GM19455 (cell line): ENCODE measurements around the gene TBX6.

Source experiments
- ATAC-seq: cut with Tn5 transposase; IDR thresholded peaks from one replicate; pipeline ENCODE4 v1.9.1; 2021; ENCODE audit not compliant: unreplicated experiment

The TBX6 gene

DNA sequence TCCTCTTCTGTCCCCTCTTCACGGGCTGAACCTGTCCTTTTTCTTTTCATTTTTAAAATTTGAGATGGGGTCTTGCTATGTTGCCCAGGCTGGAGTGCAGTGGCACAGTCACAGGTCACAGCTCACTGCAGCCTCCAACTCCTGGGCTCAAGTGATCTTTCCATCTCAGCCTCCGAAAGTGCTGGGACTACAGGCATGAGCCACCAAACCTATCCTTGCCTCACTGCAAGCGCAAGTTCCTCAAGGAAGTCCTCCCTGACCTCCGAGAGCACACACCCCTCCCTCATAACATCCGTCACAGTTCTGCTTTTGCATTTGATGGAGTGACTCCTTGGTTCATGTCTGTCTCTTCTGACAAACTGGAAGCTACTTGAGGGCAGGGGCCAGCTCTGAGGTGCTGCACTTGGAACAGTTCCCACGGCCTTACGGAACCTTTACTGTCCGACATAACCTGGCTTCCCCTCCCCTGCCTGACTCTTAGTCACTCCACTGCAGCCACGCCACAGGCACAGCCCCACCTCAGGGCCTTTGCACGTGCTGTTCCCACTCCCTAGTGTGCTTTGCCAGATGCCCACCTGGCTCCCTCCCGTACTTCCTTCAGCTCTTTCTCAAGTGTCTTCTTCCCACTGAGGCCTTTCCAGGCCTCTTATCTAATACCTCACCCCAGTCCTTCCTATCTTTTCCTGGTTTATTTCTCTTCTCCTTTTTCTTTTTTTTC is 4.4 kb downstream of the TBX6 start:
- no peak for ATAC-seq

DNA sequence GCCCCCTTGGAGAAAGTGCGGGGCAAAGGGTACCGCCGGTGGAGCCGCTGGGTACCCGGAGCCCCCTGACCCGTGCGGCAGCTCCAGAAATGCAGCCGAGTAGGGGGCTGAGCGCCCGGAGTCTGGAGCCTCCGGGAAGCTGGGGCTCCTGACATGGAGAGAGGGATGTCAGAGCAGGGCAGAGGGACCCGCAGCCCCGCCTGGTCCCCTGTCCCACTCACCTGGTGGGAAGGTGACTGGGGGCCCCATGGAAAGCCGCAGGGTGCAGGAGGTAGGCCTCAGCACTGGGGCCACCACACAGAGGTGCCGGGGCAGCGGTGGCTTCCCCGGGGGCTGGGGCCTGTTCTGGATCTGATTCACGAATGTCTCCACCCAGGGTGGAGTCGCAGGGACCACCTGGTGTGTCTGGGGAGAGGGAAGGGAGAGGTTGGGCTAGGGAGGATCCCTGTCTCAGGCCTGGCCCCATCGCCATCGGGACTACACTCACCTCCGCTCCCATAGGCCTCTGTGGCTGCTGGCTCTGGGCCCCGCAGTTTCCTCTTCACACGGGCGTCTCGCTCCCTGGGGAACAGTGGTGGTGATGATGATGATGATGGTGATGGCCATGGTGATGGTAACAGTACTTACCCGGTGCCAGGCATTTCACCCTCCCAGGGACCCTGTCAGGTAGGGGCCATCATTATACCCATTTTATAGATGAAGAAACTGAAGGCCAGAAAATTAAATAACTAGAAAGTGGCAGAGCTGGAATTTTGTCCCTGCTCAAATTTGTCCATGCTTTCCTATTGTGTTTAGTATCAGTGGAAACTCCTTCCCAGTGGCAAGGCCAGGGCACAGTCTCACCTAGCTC is 5.2 kb downstream of the TBX6 start:
- no peak for ATAC-seq

DNA sequence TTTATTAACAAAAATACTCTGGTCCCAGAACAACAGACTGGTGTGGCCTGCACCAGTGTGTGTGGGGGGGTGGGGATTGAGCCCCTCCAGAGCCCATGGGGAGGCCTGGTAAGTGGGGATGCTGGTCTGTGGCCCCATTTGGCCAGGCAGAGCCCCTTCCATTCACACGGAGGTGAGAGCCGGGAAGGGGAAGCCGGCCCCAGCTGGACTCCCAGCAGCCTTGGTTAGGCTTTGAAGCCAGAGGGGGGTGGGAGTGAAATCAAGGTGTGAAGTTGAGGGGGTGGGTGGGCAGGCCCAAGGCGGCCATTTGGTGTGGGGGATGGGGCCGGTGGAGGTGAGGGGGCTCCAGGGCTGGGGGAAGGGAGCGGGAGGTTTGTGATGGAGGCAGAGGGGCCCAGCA is 5.9 kb downstream of the TBX6 start:
- ATAC-seq = no peak

DNA sequence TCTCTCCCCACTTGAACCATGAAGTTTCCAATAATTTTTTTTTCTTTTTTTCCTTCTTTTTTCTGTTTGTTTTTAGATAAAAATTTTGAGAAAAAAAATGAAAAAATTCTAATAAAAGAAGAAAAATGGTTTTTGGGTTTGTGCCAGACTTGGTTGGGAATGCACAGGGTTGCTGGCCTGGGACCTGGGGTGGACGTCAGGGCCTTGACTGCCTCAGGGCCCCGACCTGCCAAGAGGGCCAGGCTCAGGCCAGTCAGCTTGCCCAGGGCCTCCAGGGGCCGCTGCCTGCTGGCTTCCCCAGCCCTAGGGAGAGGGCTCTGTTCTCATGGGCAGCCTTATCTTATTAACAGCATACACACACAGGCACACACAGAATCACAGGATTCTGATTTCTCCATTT is 6.5 kb downstream of the TBX6 start:
- no peak for ATAC-seq

DNA sequence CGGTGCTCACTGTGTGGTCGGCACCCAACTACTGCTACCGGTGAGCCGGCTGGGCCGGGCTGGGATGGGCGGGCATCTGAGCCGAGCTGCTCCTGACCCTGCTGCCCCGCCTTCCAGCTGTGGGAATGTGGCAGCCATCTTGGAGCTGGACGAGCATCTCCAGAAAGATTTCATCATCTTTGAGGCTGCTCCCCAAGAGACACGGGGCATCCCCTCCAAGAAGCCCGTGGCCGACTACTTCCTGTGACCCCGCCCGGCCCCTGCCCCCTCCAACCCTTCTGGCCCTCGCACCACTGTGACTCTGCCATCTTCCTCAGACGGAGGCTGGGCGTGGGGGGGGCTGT is 6.9 kb downstream of the TBX6 start:
- no peak for ATAC-seq

DNA sequence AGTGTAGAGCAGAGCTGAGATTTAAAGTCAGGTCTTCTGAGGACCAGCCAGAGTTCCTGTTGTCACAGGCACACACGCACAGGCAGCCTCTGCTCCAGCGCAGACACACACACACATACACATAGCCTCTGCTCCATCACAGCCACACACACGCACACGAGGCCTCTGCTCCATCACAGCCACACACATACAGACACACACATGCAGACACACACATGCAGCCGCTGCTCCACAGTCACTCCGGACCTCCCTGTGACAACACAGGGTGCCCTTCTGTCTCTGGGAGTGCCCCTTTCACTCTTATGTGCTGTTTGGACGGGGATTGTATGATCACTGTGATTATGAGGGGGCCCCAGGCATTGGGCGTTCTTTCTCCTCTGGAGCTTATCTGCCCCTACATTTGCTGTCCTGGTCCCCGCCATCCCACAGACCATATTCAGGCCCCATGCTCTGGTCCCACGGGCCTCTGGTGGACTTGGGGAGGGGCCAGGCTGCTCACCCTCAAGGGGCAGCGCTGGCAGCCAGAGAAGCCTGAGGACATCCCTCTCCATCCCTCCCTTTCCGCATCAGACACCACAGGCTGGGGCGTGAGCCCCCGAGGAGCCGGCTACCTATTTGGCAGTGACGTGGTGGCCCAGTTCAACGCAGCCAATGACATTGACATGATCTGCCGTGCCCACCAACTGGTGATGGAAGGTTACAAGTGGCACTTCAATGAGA is 7.5 kb downstream of the TBX6 start:
- ATAC-seq = no peak

DNA sequence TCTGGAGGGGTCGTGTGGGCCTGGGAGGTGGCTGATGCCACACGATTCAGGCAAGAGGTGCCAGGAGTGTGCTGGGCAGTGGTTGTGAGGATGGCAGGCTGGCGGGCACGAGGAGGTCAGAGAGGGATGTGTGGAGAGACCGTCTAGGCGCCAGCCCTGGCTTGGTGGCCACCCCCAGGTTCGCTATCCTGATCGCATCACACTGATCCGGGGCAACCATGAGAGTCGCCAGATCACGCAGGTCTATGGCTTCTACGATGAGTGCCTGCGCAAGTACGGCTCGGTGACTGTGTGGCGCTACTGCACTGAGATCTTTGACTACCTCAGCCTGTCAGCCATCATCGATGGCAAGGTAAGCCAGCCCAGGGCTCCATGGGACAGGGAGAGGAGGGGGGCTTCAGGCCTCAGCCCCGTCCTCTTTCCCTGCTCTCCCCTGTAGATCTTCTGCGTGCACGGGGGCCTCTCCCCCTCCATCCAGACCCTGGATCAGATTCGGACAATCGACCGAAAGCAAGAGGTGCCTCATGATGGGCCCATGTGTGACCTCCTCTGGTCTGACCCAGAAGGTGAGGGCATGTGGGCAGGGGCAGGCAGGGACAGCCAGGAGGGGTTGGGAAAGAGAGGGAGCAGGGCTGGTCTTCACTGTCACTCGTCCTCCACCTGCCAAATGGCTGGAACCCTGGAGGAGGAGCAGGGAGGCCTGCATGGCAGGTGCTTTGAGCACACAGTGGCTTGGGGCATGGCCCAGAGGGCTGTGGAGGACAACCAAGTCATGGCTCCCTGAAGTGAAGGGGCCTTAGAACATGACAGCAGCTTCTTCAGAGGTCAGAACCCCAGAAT is 8.3 kb downstream of the TBX6 start:
- ATAC-seq = no peak

DNA sequence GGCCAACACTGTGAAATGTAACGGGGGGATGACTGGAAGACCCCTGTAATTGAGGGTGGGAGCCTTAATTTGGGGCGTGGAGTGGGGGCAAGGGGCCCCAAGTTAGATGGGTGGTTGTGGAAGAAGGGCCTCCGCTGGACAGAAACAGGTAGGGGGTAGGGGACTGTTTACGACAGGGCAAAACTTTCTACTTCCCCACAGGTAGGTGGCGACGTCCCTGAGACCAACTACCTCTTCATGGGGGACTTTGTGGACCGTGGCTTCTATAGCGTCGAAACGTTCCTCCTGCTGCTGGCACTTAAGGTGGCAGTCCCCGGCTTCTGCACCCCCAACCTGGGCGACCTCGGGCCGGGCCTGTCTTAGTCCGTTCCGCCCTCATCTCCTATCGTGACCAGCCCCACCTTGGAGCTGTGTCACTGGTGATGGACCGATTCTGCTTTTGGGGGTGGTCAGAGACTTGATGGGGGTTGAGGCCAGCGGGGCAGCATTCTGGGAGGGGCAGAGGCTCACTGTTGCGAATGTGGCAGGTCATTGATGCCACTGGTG is 9.1 kb downstream of the TBX6 start:
- no peak for ATAC-seq

DNA sequence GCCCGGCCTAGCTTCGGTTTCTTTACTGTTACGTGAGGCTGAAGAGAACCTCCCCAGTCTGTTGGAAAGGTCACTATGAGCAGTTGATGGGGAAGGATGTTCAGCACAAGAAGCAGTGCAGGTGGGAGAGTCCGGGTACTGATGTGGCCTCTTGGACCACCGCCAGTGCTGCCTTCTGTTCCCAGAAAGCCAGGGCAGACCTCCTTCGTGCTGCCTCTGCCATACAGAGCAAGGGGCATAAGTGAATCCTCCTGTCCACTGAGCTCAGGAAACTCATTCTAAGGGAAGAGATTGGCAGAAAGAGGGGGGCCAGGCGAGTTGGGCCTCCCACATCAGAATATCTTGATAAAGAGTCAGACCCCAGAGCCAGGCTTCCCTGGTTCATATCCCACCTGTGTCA is 12.2 kb downstream of the TBX6 start:
- no peak for ATAC-seq

DNA sequence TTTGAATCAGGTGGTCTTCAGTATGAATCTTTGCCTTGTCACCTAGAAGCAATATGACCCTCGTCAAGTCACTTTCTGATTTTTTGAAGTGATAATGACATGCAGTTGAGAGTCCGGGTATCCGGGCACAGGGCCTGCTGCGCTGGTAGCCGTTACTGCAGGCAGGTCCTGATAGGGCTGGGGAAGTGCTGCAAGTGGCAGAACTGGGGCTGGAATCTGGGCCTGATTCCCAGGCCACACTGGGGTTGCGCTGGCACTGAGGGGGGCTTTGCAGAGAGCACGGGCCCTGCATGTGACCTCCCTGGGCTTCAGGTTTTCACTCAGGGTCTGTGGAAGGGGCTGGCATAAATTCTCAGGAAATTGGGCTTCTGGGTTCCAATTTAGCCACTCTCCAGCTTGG is 13.0 kb downstream of the TBX6 start:
- ATAC-seq = no peak

DNA sequence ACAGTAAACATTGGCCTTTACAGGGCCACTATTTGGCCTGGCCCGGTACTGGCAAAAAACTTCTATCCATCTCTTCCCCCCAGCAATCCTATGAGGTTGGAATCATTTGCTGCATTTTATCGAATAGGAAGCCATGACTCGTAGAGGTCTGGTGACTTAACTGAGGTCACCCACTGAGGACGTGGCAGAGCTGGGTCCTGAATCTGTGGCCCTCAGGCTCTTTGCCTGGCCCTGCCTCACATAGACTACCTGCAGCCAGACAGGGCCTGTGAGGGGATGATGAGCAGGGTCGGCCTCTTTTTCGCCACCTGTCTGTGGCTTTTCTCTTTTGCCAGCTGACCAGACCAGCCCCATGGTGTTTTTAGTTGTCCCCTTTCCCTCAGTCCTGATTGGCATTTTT is 14.1 kb downstream of the TBX6 start:
- ATAC-seq = no peak

DNA sequence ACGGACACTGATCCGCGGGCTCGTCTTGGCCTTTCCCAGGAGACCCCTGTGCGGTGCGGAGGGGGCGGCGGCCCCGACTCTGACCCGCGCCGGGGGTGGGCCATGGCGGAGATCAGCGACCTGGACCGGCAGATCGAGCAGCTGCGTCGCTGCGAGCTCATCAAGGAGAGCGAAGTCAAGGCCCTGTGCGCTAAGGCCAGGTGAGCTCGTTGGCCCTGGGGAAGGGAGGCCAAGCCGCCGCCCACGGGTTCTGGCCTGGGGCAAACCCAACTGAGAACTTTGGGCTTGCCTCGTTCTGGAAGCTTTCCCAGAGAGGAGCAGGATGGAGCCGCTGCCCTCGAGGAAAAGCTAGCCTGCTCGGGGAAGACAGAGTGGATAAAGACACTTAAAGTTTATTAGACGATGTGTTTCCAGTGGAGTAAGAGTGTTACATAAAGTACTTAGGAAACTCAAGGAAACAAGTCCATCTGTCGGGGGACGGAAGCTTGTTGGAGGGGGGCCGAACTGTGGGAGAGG is 15.4 kb downstream of the TBX6 start:
- ATAC-seq = no peak

DNA sequence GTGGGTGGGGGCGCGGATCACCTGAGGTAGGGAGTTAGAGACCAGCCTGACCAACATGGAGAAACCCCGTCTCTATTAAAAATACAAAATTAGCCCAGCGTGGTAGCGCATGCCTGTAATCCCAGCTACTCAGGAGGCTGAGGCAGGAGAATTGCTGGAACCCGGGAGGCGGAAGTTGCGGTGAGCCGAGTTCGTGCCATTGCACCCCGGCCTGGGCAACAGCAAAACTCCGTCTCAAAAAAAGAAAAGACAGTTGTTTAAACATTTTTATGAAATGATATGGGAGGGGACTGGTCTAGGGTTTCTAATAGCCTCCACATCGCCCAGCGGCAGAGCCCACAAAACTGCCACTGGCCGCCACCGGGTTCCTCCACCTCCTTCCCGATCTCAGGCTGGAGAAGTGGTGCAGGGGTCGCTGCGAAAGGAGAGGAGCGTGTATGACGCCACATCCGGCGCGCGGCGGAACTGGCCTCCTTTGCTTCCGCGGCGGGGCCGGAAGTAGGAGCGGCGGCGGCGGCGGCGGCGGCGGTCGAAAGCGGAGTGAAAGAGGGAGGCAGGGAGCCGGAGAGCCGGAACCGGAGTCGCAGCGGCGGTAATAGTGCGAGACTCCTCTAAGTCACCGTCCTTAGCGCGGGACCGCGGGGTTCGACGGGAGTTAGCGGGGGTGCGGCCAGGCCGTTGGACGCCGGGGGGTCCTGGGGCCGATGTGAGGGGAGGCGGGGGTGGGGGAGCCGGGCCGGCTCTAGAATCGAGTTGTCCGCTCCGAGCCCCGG is 16.0 kb downstream of the TBX6 start, which contains the start of gene PPP4C:
TSS of gene PPP4C (plus strand) at position 492 of the 773 bp plus-strand sequence. CDS start 384 bp downstream, outside the sequence.
- peak; percentile 70 for ATAC-seq

DNA sequence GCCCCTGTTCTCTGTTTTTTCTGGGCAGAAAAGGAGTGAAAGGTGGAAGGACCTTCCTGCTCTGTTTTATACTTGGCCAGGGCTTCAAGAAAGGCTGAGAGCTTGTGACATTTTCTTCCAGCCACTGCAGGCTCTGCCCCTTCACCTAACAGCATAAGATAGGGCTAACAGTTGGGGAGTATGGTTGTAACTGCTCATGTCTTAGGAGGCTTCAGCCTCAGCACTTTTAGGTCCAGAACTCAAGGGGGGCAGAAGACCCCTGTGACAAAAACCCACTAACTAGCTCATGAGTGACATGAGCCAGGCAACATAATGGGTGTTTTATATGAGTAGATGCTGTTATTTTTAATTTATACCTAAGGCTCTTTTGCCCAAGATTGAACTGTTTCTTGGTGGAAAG is 21.2 kb downstream of the TBX6 start:
- no peak for ATAC-seq

DNA sequence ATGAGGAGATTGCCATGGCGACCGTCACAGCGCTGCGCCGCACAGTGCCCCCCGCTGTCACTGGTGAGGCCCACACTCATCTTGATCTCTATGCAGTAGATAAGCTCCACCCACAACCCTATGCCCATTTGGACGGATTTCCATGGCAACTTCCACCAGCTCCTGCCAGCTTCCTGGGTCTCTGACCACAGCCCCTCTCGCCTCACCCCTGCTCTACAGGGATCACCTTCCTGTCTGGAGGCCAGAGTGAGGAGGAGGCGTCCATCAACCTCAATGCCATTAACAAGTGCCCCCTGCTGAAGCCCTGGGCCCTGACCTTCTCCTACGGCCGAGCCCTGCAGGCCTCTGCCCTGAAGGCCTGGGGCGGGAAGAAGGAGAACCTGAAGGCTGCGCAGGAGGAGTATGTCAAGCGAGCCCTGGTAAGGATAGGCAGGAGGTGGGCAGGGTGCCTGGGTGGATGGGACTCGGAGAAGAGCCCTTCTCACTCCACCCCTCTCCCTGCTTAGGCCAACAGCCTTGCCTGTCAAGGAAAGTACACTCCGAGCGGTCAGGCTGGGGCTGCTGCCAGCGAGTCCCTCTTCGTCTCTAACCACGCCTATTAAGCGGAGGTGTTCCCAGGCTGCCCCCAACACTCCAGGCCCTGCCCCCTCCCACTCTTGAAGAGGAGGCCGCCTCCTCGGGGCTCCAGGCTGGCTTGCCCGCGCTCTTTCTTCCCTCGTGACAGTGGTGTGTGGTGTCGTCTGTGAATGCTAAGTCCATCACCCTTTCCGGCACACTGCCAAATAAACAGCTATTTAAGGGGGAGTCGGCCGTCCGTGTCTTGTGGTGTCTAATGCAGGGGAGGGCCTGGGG is 21.9 kb downstream of the TBX6 start:
- no peak for ATAC-seq

DNA sequence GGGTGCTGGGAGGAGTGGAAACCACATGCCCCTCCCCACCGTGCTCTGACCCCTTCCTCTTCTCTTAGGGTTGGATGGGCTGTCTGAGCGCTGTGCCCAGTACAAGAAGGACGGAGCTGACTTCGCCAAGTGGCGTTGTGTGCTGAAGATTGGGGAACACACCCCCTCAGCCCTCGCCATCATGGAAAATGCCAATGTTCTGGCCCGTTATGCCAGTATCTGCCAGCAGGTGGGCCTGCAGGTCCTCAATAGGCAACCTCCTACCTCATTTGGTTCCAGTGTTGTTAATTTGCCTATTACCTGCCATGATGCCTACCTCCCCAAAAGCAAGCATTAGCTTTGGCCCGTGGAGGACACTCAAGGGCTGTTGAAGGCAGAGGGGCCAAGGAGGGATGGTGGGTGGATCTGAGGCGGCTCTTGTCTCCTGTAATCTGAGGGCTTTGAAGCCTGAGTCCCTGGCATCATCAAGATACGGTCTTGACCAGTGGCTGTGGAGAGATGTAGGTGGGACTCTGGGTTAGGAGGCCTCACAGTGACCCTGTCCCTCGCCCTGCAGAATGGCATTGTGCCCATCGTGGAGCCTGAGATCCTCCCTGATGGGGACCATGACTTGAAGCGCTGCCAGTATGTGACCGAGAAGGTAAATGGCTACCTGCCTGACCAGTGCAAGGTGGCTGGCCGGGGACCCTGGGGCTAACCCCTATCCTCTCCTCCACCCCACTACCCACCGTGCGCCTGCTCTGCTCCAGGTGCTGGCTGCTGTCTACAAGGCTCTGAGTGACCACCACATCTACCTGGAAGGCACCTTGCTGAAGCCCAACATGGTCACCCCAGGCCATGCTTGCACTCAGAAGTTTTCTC is 22.7 kb downstream of the TBX6 start:
- no peak for ATAC-seq

DNA sequence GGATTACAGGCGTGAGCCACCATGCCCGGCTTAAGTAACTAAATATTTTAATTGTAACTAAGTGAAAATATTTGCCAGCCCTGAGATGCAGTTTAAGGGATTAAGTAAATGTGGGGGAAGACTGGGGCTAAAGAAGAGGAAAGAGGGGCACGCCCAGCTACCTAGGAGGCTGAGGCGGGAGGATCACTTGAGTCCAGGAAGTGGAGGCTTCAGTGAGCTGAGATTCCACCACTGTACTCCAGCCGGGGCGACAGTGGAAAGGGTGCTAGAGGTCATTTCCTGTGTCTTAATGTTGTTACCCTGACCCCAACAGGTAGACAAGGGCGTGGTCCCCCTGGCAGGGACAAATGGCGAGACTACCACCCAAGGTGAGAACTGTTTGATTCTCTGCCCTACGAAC is 23.4 kb downstream of the TBX6 start:
- no peak for ATAC-seq

DNA sequence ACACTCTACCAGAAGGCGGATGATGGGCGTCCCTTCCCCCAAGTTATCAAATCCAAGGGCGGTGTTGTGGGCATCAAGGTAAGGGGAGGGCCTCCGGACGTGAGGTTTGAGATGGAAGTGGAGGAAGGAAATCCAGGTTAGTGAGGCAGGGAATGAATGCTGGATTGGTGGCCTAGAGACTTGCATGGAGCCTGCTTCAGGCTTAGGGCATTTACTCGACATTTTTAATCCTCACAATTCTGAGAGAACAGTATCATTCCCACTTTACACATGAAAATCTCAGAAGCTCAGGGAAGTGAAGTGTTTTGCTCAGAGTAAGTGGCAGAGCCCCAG is 24.2 kb downstream of the TBX6 start:
- ATAC-seq = no peak
